ENCODE measurements around the gene BUB1B.

Gene BUB1B

DNA sequence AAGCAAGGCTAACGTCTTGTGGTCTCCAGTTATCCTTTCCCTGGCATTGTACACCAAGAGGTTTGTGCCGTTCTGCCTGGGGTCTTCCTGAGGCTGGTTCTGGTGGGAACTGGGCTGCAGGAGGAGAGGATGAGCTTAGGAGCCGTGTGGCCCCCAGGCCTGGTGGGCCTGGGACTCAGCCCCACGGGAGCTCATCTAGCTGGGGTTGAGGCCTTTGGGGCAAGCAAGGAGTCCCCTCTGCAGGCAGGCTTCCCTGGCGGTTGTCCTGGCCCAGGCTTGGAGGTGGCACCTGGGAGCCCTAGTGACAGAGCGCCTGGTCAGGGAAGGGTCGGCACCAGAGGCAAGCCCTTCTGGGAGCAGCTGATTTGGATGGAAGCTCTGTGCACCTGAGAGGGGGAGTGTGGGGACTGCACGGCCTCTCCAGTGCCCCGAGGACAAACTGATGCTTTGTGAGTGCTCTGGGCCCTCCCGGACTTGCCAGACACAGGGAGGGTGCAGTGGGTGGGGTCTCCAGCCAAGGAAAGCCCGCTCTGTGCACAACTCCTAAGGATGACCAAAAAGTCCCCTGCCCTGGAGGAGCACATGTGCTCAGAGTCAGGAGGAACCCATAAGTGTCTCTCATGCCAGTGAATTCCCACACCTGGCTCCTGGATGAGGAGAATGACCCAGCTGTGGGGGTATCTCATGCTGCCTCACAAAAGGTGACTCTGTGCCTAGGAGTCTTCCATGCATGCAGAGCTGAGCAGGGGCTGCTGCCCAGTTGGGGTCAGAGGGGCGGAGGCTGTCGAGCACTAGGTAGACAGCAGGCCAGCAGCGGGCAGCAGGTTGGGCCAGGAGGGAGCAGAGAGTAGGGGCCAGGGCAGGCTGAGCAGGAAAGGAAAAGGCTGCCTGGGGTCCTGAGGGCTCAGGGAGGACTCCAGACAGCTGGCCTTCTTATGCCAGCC is 80.7 kb downstream of the BUB1B start:
- TF ChIP-seq, protein P1, sequence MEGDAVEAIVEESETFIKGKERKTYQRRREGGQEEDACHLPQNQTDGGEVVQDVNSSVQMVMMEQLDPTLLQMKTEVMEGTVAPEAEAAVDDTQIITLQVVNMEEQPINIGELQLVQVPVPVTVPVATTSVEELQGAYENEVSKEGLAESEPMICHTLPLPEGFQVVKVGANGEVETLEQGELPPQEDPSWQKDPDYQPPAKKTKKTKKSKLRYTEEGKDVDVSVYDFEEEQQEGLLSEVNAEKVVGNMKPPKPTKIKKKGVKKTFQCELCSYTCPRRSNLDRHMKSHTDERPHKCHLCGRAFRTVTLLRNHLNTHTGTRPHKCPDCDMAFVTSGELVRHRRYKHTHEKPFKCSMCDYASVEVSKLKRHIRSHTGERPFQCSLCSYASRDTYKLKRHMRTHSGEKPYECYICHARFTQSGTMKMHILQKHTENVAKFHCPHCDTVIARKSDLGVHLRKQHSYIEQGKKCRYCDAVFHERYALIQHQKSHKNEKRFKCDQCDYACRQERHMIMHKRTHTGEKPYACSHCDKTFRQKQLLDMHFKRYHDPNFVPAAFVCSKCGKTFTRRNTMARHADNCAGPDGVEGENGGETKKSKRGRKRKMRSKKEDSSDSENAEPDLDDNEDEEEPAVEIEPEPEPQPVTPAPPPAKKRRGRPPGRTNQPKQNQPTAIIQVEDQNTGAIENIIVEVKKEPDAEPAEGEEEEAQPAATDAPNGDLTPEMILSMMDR (conservative IDR thresholded peaks at IDR 0.05): no peak

DNA sequence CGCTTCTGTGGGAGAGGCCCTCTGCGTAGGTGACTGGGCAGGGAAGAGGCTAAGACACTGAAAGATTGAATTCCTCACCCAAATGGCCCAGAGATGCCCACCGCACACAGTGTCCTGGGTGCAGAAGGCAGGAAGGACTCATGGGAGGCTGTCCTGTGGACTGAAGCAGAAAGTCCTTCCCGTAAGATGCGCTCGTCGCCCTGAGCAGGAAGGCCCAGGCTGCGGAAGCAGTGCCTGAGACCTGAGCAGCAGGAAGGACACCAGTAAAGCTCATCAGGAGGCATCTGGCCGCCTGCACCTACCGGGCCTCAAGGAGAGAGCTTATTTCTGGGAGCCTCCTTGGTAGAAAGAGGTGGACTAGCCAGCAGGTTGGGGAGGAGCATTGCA is 81.3 kb downstream of the BUB1B start:
- H3K27ac ChIP-seq: no peak overlapping the region
- TF ChIP-seq, protein P1 (conservative IDR thresholded peaks at IDR 0.05): no peak

More for the DNA sequence above, 80.7 kb downstream of the BUB1B start:
- H3K27ac ChIP-seq: no peak overlapping the region

DNA sequence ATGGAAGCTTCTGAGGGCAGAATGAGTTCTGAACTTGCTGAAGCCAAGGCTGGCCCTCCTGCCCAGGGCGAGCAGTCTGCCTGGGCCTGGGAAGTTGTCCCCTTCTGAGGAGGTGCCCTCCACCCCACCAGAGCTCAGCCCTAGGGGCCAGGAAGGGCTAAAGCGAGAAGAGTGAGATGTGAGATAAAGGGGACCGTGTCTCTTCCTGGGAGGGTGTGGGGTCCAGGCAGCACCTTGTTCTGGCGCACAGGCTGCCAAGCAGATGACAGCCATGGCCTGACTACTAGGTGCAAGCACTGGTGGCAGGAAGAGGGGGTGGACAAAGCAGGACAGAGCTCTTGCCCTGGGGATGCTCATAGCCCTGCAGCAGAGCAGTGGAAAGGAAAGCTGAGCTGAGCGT is 81.7 kb downstream of the BUB1B start:
- no peak overlapping the region for H3K27ac ChIP-seq
- TF ChIP-seq, protein P1 (conservative IDR thresholded peaks at IDR 0.05): no peak

DNA sequence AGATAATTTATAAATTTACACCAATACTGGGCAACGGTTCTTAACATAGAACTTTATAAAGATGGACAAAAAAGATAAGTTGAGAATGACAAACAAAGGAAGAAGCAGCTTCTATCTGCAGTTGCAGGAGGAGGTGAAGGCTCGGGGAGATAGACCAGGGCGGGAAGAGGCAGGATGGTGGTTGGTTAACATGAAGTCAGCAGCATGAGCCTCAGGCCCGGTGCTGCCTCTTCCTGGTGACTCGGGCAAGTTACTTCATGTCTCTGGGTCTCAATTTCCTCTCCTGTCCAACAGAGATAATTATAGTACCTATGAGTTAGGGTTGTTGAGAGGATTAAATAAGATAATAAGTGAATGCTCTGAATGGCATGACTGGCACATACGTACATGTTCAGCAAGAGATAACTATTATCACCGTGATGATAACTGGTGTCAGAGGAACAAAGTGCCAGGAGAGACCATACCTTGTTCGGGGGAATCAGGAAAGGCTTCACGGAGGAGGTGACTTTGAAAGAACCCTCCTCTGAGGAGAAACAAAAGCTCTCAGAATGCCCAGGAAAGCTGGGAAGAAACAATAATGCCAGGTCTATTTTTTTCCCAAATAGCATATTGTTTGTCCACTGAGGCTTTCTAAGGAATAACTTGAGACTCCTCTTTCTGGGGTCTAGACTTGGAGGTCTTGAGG is 82.4 kb downstream of the BUB1B start:
- H3K27ac ChIP-seq: no peak overlapping the region
- TF ChIP-seq, protein P1 (conservative IDR thresholded peaks at IDR 0.05): no peak

DNA sequence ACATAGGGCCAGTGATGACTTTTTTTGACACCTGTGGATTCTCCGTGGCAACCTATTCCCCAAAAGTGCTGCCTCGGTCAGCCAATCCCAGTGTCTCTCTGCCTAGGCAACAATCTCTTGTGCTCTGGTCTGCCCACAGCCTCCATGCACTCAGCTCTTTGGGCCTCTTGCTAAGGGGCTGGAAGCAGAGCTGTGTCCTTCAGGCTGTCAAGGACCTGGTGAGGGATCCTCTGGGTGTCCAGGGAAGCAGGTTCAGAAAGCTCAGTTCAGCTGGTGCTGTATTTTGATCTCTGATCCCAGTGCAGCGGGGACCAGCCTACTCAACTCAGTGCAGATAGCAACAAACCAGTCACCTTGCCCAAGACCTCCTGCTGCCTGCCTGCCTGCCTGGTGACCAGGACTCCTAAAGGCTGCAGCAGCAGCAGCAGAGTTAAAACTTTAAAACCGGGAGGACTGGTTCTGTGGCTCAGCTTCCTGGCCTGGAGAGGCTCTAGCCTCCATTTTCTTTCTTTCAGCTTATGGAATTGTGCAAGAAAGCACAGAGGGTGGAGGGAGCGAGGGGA is 84.2 kb downstream of the BUB1B start:
- peak overlapping the region; percentile 84 for H3K27ac ChIP-seq
- TF ChIP-seq, protein P1 (conservative IDR thresholded peaks at IDR 0.05): no peak

DNA sequence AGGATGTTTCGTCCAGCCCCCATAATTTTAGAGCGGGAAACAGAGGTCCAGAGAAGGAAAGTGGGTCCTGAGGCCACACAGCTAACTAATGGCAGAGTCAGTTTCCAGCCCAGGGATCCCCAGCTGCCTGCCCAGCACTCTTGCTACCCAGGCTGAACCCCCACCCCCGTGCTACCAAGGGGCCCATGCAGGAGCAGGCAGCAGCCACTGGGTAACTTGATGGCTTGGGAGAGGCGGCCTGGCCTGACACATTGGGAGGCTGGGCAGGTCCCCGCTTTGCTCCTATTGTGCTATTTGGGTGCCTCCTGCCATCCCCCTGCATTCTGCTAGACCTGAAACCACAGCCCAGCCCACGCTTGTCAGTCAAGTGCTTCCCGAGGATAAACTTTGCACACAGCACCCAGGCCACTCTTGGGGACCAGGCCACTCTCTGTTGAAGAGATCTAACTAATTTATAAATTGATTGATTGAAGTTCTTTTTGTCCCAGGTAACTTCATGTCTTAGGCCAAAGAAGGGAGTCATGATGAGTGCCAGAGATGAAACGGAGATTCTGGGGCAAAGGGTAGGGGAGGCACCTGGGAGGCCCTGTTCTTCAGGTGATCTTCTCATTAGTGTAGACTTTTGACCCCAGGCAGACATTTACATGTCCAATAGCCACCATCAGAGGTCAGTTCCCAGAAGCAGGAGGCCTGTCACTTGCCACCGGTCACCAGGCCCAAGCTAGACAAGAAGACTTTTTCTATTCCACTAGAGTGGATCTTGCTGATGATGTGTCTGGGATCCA is 85.0 kb downstream of the BUB1B start:
- TF ChIP-seq, protein P1 (conservative IDR thresholded peaks at IDR 0.05): no peak
- H3K27ac ChIP-seq: peak overlapping the region; percentile 84
